Liver (tissue), 9 donors: ENCODE results near the gene LMBRD1. TPM values are rescaled to one million over a fixed set of nuclear protein-coding genes. Genes with fewer than 3 reads are reported as not detected.

Experiments
- DNase-seq: peaks from one replicate; pipeline ENCODE4 v3.0.0-alpha.2; 2017; ENCODE audit warnings: low spot score
- H3K27ac ChIP-seq, 2 donors: one replicate each; pipeline ENCODE4 v1.7.0; 2013; ENCODE audit warnings: inconsistent platforms in 2 of 2, low read length in 2 of 2, control low read depth in 1 of 2, low read depth in 1 of 2, mild to moderate bottlenecking in 1 of 2
- H3K27me3 ChIP-seq, 4 donors: one replicate each; pipeline versions ENCODE4 v1.6.1 to v1.7.0; 2013; ENCODE audit warnings: low read length in 3 of 4, inconsistent platforms in 1 of 4, mild to moderate bottlenecking in 1 of 4, moderate library complexity in 1 of 4; ENCODE audit not compliant: control insufficient read depth in 4 of 4, insufficient read depth in 4 of 4
- H3K36me3 ChIP-seq, 4 donors: one replicate each; pipeline versions ENCODE4 v1.6.1 to v1.7.0; 2013; ENCODE audit warnings: low read length in 3 of 4, mild to moderate bottlenecking in 3 of 4, low read depth in 1 of 4, moderate library complexity in 1 of 4; ENCODE audit not compliant: control insufficient read depth in 4 of 4, insufficient read depth in 3 of 4
- H3K4me1 ChIP-seq, 4 donors: one replicate each; pipeline versions ENCODE4 v1.6.1 to v1.7.0; 2013; ENCODE audit warnings: low read length in 3 of 4, mild to moderate bottlenecking in 3 of 4, moderate library complexity in 1 of 4; ENCODE audit not compliant: control insufficient read depth in 4 of 4, insufficient read depth in 4 of 4
- H3K4me3 ChIP-seq, 3 donors: one replicate each; pipeline versions ENCODE4 v1.6.1 to v1.7.0; 2013; ENCODE audit warnings: low read length in 3 of 3, control low read depth in 1 of 3, low read depth in 1 of 3, mild to moderate bottlenecking in 1 of 3
- H3K9ac ChIP-seq, 2 donors: one replicate each; pipeline ENCODE4 v1.7.0; 2013; ENCODE audit warnings: low read length in 2 of 2, mild to moderate bottlenecking in 2 of 2, moderate library complexity in 2 of 2, control low read depth in 1 of 2, low read depth in 1 of 2
- H3K9me3 ChIP-seq, 4 donors: one replicate each; pipeline versions ENCODE4 v1.6.1 to v1.7.0; 2013; ENCODE audit warnings: low read length in 3 of 4; ENCODE audit not compliant: control insufficient read depth in 4 of 4
- EGR1 ChIP-seq, 2 donors: IDR thresholded peaks; 2 replicates each; pipeline ENCODE4 v1.6.1; 2016 to 2018; ENCODE audit warnings: antibody characterized with exemption in 2 of 2, low read depth in 2 of 2
- FOXA1 ChIP-seq: IDR thresholded peaks from 2 replicates; pipeline ENCODE4 v1.6.1; 2016; ENCODE audit warnings: antibody characterized with exemption
- FOXA2 ChIP-seq: IDR thresholded peaks from 2 replicates; pipeline ENCODE4 v1.6.1; 2016; ENCODE audit warnings: antibody characterized with exemption
- GABPA ChIP-seq, 2 donors: IDR thresholded peaks in 1 of 2; conservative IDR thresholded peaks in 1 of 2; 2 replicates each; pipeline ENCODE4 v1.6.1; 2016; ENCODE audit warnings: antibody characterized with exemption in 2 of 2, mild to moderate bottlenecking in 1 of 2, moderate library complexity in 1 of 2
- HNF4A ChIP-seq, 2 donors: conservative IDR thresholded peaks; 2 replicates each; pipeline ENCODE4 v1.6.1; 2016; ENCODE audit warnings: antibody characterized with exemption in 2 of 2, mild to moderate bottlenecking in 2 of 2
- HNF4G ChIP-seq: IDR thresholded peaks from 2 replicates; pipeline ENCODE4 v1.6.1; 2016; ENCODE audit warnings: antibody characterized with exemption
- JUND ChIP-seq, 2 donors: IDR thresholded peaks; 2 replicates each; pipeline ENCODE4 v1.6.1; 2016; ENCODE audit warnings: antibody characterized with exemption in 2 of 2
- NR2F2 ChIP-seq: IDR thresholded peaks from 2 replicates; pipeline ENCODE4 v1.6.1; 2016; ENCODE audit warnings: antibody characterized with exemption
- RAD21 ChIP-seq, 2 donors: IDR thresholded peaks; 2 replicates each; pipeline ENCODE4 v1.6.1; 2016; ENCODE audit warnings: antibody characterized with exemption in 2 of 2, mild to moderate bottlenecking in 2 of 2
- RXRA ChIP-seq, 2 donors: IDR thresholded peaks; 2 replicates each; pipeline ENCODE4 v1.6.1; 2017 to 2018; ENCODE audit warnings: antibody characterized with exemption in 2 of 2, mild to moderate bottlenecking in 1 of 2
- SP1 ChIP-seq: IDR thresholded peaks from 2 replicates; pipeline ENCODE4 v1.6.1; 2018; ENCODE audit warnings: antibody characterized with exemption, mild to moderate bottlenecking
- TAF1 ChIP-seq: conservative IDR thresholded peaks from 2 replicates; pipeline ENCODE4 v1.6.1; 2016; ENCODE audit warnings: antibody characterized with exemption, mild to moderate bottlenecking
- YY1 ChIP-seq: IDR thresholded peaks from 2 replicates; pipeline ENCODE4 v1.6.1; 2016; ENCODE audit warnings: antibody characterized with exemption, mild to moderate bottlenecking
- WGBS: extraction: QIAGEN DNeasy Blood & Tissue Kit; methylation state at CpG from one replicate; pipeline ENCODE4 v1.1.7; 2013; 5-methylcytosine and 5-hydroxymethylcytosine counted together
- polyA plus RNA-seq, 2 donors: library from polyadenylated mRNA; stranded (reverse) in 1 of 2; unstranded in 1 of 2; fragments of 200-250 nt in 1 of 2; fragments of >200 nt in 1 of 2; fragmentation: Nextera tagmentation in 1 of 2; extraction: Ambion mirVana in 1 of 2; gene quantifications; one replicate each; pipeline versions ENCODE4 v1.2.1 to v1.2.3, GENCODE V29; 2013 to 2015
- total RNA-seq, 2 donors: library from RNA; depleted of rRNA; stranded (reverse); fragments of >200 nt; gene quantifications; one replicate each; pipeline ENCODE4 v1.2.3, GENCODE V29; 2014
- TF ChIP-seq, protein P1 (sequence below): IDR thresholded peaks from 2 replicates; pipeline ENCODE4 v1.6.1; 2016; ENCODE audit warnings: antibody characterized with exemption
- TF ChIP-seq, protein P2 (sequence below): fragments of 150-350 bp; IDR thresholded peaks from 2 replicates; pipeline ENCODE4 v1.5.1; 2017; ENCODE audit warnings: improper control_type of control experiment, low read depth, low read length; ENCODE audit not compliant: missing input control
- TF ChIP-seq, protein P3 (sequence below): IDR thresholded peaks from 2 replicates; pipeline ENCODE4 v1.6.1; 2016; ENCODE audit warnings: antibody characterized with exemption
- TF ChIP-seq, protein P4 (sequence below): IDR thresholded peaks from 2 replicates; pipeline ENCODE4 v1.6.1; 2016; ENCODE audit warnings: antibody characterized with exemption
- TF ChIP-seq, protein P5 (sequence below): IDR thresholded peaks from 2 replicates; pipeline ENCODE4 v1.6.1; 2016; ENCODE audit warnings: antibody characterized with exemption, mild to moderate bottlenecking
- donor health status: healthy.
- donor health status: healthy.
- donor health status: healthy.
- donor health status: healthy.
- donor health status: healthy.

LMBRD1 gene
- total and polyA plus RNA-seq, 4 donors = 33.2 to 54.5 (median 43.3) TPM

DNA sequence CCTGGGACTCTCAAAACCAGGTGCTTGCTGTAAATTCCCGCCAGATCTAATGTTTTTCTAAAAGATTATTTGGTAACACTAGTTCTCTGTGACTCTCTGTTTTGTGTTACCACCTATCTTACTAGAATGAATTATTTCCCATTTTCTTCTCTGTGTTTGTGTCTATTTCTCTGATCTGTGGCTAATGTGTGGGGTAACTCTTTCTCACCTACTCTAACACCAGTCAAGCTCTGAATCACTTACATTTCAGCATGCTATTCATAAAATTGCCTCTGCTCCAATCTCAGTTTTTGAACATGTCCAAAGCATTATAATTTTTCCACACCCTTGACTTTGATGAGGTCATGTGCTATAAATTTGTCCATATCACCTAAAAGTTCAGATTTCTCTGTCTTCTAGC lies 46.4 kb upstream of the LMBRD1 start:
- no peaks in the 10 kb centered on the region for H3K9me3 ChIP-seq
- H3K4me1 ChIP-seq = peaks cover 0 to 5% (median 3%) of the 10 kb centered on the region in 4 donors
- DNase-seq = no peak
- 93% methylated on average over 1 of the region's 1 CpG for WGBS
- no peak overlapping the region for H3K9ac ChIP-seq
- no peaks in the 10 kb centered on the region for H3K36me3 ChIP-seq
- no peak overlapping the region for H3K27ac ChIP-seq
- no peak overlapping the region for H3K4me3 ChIP-seq
- no peak for TF ChIP-seq SP1
- no peak for TF ChIP-seq YY1
- TF ChIP-seq, protein P1, sequence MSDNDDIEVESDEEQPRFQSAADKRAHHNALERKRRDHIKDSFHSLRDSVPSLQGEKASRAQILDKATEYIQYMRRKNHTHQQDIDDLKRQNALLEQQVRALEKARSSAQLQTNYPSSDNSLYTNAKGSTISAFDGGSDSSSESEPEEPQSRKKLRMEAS = no peak
- TF ChIP-seq EGR1 (IDR thresholded peaks at IDR 0.05; ENCODE audit: low read depth in 2 of 2) = no peak
- no peak for TF ChIP-seq RXRA (IDR thresholded peaks at IDR 0.05)
- TF ChIP-seq, protein P2, sequence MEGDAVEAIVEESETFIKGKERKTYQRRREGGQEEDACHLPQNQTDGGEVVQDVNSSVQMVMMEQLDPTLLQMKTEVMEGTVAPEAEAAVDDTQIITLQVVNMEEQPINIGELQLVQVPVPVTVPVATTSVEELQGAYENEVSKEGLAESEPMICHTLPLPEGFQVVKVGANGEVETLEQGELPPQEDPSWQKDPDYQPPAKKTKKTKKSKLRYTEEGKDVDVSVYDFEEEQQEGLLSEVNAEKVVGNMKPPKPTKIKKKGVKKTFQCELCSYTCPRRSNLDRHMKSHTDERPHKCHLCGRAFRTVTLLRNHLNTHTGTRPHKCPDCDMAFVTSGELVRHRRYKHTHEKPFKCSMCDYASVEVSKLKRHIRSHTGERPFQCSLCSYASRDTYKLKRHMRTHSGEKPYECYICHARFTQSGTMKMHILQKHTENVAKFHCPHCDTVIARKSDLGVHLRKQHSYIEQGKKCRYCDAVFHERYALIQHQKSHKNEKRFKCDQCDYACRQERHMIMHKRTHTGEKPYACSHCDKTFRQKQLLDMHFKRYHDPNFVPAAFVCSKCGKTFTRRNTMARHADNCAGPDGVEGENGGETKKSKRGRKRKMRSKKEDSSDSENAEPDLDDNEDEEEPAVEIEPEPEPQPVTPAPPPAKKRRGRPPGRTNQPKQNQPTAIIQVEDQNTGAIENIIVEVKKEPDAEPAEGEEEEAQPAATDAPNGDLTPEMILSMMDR = no peak
- TF ChIP-seq TAF1 = no peak
- no peak for TF ChIP-seq RAD21 (IDR thresholded peaks at IDR 0.05)
- no peak for TF ChIP-seq GABPA (IDR thresholded peaks at IDR 0.05 in 1 of 2, conservative IDR thresholded peaks at IDR 0.05 in 1 of 2)
- TF ChIP-seq FOXA2 = no peak
- TF ChIP-seq, protein P3, sequence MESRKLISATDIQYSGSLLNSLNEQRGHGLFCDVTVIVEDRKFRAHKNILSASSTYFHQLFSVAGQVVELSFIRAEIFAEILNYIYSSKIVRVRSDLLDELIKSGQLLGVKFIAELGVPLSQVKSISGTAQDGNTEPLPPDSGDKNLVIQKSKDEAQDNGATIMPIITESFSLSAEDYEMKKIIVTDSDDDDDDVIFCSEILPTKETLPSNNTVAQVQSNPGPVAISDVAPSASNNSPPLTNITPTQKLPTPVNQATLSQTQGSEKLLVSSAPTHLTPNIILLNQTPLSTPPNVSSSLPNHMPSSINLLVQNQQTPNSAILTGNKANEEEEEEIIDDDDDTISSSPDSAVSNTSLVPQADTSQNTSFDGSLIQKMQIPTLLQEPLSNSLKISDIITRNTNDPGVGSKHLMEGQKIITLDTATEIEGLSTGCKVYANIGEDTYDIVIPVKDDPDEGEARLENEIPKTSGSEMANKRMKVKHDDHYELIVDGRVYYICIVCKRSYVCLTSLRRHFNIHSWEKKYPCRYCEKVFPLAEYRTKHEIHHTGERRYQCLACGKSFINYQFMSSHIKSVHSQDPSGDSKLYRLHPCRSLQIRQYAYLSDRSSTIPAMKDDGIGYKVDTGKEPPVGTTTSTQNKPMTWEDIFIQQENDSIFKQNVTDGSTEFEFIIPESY = no peak
- TF ChIP-seq HNF4A (conservative IDR thresholded peaks at IDR 0.05) = no peak
- TF ChIP-seq, protein P4, sequence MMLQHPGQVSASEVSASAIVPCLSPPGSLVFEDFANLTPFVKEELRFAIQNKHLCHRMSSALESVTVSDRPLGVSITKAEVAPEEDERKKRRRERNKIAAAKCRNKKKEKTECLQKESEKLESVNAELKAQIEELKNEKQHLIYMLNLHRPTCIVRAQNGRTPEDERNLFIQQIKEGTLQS = no peak
- TF ChIP-seq, protein P5, sequence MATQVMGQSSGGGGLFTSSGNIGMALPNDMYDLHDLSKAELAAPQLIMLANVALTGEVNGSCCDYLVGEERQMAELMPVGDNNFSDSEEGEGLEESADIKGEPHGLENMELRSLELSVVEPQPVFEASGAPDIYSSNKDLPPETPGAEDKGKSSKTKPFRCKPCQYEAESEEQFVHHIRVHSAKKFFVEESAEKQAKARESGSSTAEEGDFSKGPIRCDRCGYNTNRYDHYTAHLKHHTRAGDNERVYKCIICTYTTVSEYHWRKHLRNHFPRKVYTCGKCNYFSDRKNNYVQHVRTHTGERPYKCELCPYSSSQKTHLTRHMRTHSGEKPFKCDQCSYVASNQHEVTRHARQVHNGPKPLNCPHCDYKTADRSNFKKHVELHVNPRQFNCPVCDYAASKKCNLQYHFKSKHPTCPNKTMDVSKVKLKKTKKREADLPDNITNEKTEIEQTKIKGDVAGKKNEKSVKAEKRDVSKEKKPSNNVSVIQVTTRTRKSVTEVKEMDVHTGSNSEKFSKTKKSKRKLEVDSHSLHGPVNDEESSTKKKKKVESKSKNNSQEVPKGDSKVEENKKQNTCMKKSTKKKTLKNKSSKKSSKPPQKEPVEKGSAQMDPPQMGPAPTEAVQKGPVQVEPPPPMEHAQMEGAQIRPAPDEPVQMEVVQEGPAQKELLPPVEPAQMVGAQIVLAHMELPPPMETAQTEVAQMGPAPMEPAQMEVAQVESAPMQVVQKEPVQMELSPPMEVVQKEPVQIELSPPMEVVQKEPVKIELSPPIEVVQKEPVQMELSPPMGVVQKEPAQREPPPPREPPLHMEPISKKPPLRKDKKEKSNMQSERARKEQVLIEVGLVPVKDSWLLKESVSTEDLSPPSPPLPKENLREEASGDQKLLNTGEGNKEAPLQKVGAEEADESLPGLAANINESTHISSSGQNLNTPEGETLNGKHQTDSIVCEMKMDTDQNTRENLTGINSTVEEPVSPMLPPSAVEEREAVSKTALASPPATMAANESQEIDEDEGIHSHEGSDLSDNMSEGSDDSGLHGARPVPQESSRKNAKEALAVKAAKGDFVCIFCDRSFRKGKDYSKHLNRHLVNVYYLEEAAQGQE = no peak
- TF ChIP-seq JUND (IDR thresholded peaks at IDR 0.05) = no peak
- no peak for TF ChIP-seq FOXA1
- TF ChIP-seq HNF4G = no peak
- TF ChIP-seq NR2F2 = no peak
- no peaks in the 10 kb centered on the region for H3K27me3 ChIP-seq
